ENCODE results near the gene DENR. TPM values are rescaled to one million over a fixed set of nuclear protein-coding genes. Genes with fewer than 3 reads are reported as not detected.
"Not testable (repeated sequence)": the region's sequence is repeated elsewhere in the genome, so short reads cannot be mapped to it uniquely, and the experiment has no call there.

The DENR gene
- total and polyA plus RNA-seq, 9 donors: 13.0 to 35.5 (median 27.7) TPM

DNA sequence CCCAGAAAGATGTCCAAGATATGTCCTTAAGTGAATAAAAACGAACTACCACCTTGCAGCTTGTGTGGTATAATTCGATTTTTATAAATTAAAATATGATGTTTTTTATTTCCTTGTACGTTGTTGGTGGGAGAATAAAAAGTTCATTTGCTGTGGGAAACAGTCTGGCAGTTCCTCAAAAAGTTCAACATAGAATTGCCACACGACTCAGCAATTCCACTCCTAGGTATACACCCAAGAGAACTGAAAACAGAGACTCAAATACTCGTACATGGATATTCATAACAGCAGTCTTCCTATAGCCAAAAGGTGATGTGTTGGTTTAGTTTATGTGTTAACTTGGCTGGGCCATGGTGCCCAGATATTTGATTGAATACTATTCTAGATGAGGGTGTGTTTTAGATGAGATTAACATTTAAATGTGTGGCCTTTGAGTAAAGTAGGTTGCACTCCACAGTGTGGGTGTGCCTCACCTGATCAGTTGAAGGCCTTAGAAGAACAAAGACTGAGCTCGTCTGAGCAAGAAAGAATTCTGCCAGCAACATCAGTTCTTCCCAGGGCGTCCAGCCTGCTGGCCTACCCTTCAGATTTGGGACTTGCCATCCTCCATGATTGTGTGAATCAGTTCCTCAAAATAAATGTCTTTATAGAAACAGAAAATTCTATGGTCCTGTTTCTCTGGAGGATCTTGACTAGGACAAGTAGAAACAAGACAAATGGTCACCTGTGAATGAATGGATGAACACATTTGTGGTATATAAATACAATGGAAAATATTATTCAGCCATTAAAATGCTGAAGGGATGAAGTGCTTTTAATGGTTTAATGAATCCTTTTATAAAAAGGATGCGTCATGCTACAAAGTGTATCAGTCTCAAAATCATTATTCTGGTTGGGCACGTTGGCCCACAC lies 5.1 kb upstream of the DENR start:
- no peaks in the 10 kb centered on the region for H3K9me3 ChIP-seq
- H3K27me3 ChIP-seq: no peaks in the 10 kb centered on the region
- no peaks in the 10 kb centered on the region for H3K4me1 ChIP-seq (ENCODE audit: insufficient read depth)
- intact Hi-C loops (cut with DNase I): no loop called here
- no peak for DNase-seq
- H3K4me3 ChIP-seq: no peak overlapping the region
- TF ChIP-seq EP300 (IDR thresholded peaks at IDR 0.05) (no peak), POLR2A (IDR thresholded peaks at IDR 0.05) (no peak)
- TF ChIP-seq, protein P1, sequence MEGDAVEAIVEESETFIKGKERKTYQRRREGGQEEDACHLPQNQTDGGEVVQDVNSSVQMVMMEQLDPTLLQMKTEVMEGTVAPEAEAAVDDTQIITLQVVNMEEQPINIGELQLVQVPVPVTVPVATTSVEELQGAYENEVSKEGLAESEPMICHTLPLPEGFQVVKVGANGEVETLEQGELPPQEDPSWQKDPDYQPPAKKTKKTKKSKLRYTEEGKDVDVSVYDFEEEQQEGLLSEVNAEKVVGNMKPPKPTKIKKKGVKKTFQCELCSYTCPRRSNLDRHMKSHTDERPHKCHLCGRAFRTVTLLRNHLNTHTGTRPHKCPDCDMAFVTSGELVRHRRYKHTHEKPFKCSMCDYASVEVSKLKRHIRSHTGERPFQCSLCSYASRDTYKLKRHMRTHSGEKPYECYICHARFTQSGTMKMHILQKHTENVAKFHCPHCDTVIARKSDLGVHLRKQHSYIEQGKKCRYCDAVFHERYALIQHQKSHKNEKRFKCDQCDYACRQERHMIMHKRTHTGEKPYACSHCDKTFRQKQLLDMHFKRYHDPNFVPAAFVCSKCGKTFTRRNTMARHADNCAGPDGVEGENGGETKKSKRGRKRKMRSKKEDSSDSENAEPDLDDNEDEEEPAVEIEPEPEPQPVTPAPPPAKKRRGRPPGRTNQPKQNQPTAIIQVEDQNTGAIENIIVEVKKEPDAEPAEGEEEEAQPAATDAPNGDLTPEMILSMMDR (IDR thresholded peaks at IDR 0.05): no peak
- H3K27ac ChIP-seq: no peak overlapping the region
- no peaks in the 10 kb centered on the region for H3K36me3 ChIP-seq
- 75 to 78% (median 76%) methylated on average over 9 of the region's 9 CpGs for WGBS, 3 donors

- WGBS, 3 donors: 65 to 72% (median 71%) methylated on average over 6 of the region's 6 CpGs
- Histone ChIP-seq H3K4me1 (ENCODE audit: insufficient read depth) (no peaks in the 10 kb centered on the region), H3K36me3 (no peaks in the 10 kb centered on the region), H3K9me3 (no peaks in the 10 kb centered on the region), H3K27me3 (no peaks in the 10 kb centered on the region), H3K4me3 (no peak overlapping the region), H3K27ac (no peak overlapping the region)
- intact Hi-C loops (cut with DNase I): loop anchor here in 1 of 4 donors (5.0 kb wide), 1 partner anchor 107 kb away; no protein-coding TSS in a partner anchor
- no peak for TF ChIP-seq POLR2A (IDR thresholded peaks at IDR 0.05)
- no peak for DNase-seq
These were observed 2.9 kb upstream of the DENR start for GRCh38 chr12:122749569-122750332.

DNA sequence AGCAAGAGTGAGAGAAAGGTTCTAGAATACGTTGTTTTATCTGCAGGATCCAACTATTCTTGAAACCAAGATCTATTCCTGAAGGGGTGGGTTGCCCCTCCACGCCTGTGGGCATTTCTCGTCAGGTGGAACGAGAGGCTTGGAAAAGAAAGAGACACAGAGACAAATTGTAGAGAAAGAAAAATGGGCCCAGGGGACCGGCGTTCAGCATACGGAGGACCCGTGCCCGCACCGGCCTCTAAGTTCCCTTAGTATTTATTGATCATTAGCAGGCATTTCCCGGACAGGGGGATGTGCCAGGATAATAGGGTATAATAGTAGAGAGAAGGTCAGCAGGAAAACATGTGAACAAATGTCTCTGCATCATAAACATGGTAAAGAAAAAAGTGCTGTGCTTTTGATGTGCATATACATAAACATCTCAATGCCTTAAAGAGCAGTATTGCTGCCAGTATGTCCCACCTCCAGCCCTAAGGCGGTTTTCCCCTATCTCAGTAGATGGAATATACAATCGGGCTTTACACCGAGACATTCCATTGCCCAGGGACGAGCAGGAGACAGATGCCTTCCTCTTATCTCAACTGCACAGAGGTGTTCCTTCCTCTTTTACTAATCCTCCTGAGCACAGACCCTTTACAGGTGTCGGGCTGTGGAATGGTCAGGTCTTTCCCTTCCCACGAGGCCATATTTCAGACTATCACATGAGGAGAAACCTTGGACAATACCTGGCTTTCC lies 1.7 kb upstream of the DENR start:
- H3K27ac ChIP-seq; H3K4me1 ChIP-seq (ENCODE audit: insufficient read depth); DNase-seq; H3K9me3 ChIP-seq; H3K27me3 ChIP-seq; H3K4me3 ChIP-seq; H3K36me3 ChIP-seq: not testable (repeated sequence)
- WGBS, 3 donors: 76 to 82% (median 82%) methylated on average over 17 of the region's 17 CpGs
- intact Hi-C loops (cut with DNase I): loop anchor here in 1 of 4 donors (5.0 kb wide), 1 partner anchor 109 kb away; no protein-coding TSS in a partner anchor

GRCh38 chr12:122753319-122753650 lies 661 bp downstream of the DENR start:
- Histone ChIP-seq H3K27ac (peak overlapping the region in 1 of 2 donors; percentile 22), H3K4me1 (ENCODE audit: insufficient read depth) (no peaks in the 10 kb centered on the region), H3K27me3 (no peaks in the 10 kb centered on the region), H3K4me3 (peak overlapping the region; percentile 69), H3K9me3 (no peaks in the 10 kb centered on the region), H3K36me3 (no peaks in the 10 kb centered on the region)
- WGBS, 3 donors: 1 to 5% (median 1%) methylated on average over 5 of the region's 5 CpGs
- intact Hi-C loops (cut with DNase I): loop anchor here in 1 of 4 donors (5.0 kb wide), 1 partner anchor 111 kb away; no protein-coding TSS in a partner anchor
- no peak for DNase-seq
- TF ChIP-seq EP300 (IDR thresholded peaks at IDR 0.05) (no peak), POLR2A (IDR thresholded peaks at IDR 0.05) (no peak)
- TF ChIP-seq, protein P1 (IDR thresholded peaks at IDR 0.05): no peak

DNA sequence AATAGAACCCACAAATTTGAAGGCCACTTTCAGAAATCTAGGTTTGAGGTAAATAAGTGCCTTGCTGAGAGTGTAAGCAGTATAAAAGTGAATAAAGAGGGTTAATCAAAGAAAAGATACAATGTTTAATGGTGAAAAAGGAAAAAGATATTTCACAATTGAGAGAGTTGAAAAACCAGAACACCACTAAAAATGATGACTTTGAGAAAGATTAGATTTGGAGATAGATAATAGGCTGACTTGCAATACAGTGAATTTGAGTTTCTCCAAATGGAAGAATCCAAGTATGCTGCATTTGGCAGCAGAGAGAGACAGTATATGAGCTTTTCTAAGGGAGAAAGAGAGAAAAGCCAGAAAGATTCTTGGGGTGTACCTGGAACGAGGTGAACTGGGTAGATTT lies 2.2 kb downstream of the DENR start:
- intact Hi-C loops (cut with DNase I): loop anchor here in 1 of 4 donors (5.0 kb wide), 1 partner anchor 112 kb away; no protein-coding TSS in a partner anchor
- Histone ChIP-seq H3K27me3 (no peaks in the 10 kb centered on the region), H3K27ac (no peak overlapping the region), H3K36me3 (no peaks in the 10 kb centered on the region), H3K9me3 (no peaks in the 10 kb centered on the region), H3K4me1 (ENCODE audit: insufficient read depth) (no peaks in the 10 kb centered on the region), H3K4me3 (no peak overlapping the region)
- no peak for TF ChIP-seq EP300 (IDR thresholded peaks at IDR 0.05)
- TF ChIP-seq POLR2A (IDR thresholded peaks at IDR 0.05): no peak
- TF ChIP-seq, protein P1 (IDR thresholded peaks at IDR 0.05): no peak
- 94 to 96% (median 96%) methylated on average over 1 of the region's 1 CpG for WGBS, 3 donors
- no peak for DNase-seq

All from ovary (tissue), 9 donors.